Measurements from ENCODE around the gene UPB1.
"Not testable (repeated sequence)": the region's sequence is repeated elsewhere in the genome, so short reads cannot be mapped to it uniquely, and the experiment has no call there.

Gene UPB1

GRCh38 chr22:24482575-24482974, 12.6 kb upstream of the UPB1 start:
- no peak for DNase-seq (ENCODE audit: low spot score)

GRCh38 chr22:24482998-24483397, 12.1 kb upstream of the UPB1 start:
- no peak for DNase-seq (ENCODE audit: low spot score)

GRCh38 chr22:24483976-24484545, 11.1 kb upstream of the UPB1 start:
- no peak for DNase-seq (ENCODE audit: low spot score)

- DNase-seq (ENCODE audit: low spot score), result no peak
These were observed 10.0 kb upstream of the UPB1 start for GRCh38 chr22:24485170-24485569.

GRCh38 chr22:24485608-24486007, 9.5 kb upstream of the UPB1 start:
- no peak for DNase-seq (ENCODE audit: low spot score)

- no peak for DNase-seq (ENCODE audit: low spot score)
These were observed 8.6 kb upstream of the UPB1 start for GRCh38 chr22:24486501-24486921.

GRCh38 chr22:24489011-24489410, 6.1 kb upstream of the UPB1 start:
- DNase-seq (ENCODE audit: low spot score), result no peak

- DNase-seq (ENCODE audit: low spot score), result not testable (repeated sequence)
These were observed 5.7 kb upstream of the UPB1 start for GRCh38 chr22:24489434-24489833.

- DNase-seq (ENCODE audit: low spot score), result no peak
These were observed 2.7 kb upstream of the UPB1 start for GRCh38 chr22:24492391-24492790.

- DNase-seq (ENCODE audit: low spot score), result no peak
These were observed 985 bp upstream of the UPB1 start for GRCh38 chr22:24494167-24494527.

- no peak for DNase-seq (ENCODE audit: low spot score)
These were observed 188 bp downstream of the UPB1 start for GRCh38 chr22:24495365-24495675.

GRCh38 chr22:24496234-24496633, 1.1 kb downstream of the UPB1 start:
- DNase-seq (ENCODE audit: low spot score), result no peak

- DNase-seq (ENCODE audit: low spot score), result no peak
These were observed 1.5 kb downstream of the UPB1 start for GRCh38 chr22:24496661-24497060.

GRCh38 chr22:24497841-24498258, 2.7 kb downstream of the UPB1 start:
- DNase-seq (ENCODE audit: low spot score), result peak; percentile 31

- DNase-seq (ENCODE audit: low spot score), result no peak
These were observed 3.7 kb downstream of the UPB1 start for GRCh38 chr22:24498824-24499223.

- DNase-seq (ENCODE audit: low spot score), result no peak
These were observed 4.7 kb downstream of the UPB1 start for GRCh38 chr22:24499706-24500276.

- peak; percentile 64 for DNase-seq (ENCODE audit: low spot score)
These were observed 5.2 kb downstream of the UPB1 start for GRCh38 chr22:24500277-24500820.

GRCh38 chr22:24501301-24502005, 6.3 kb downstream of the UPB1 start:
- no peak for DNase-seq (ENCODE audit: low spot score)

- no peak for DNase-seq (ENCODE audit: low spot score)
These were observed 6.9 kb downstream of the UPB1 start for GRCh38 chr22:24502034-24502433.

- no peak for DNase-seq (ENCODE audit: low spot score)
These were observed 7.4 kb downstream of the UPB1 start for GRCh38 chr22:24502541-24502940.

GRCh38 chr22:24503137-24503842, 8.2 kb downstream of the UPB1 start:
- peak; percentile 88 for DNase-seq (ENCODE audit: low spot score)

- DNase-seq (ENCODE audit: low spot score), result no peak
These were observed 8.8 kb downstream of the UPB1 start for GRCh38 chr22:24503843-24504338.

GRCh38 chr22:24504540-24504939, 9.4 kb downstream of the UPB1 start:
- no peak for DNase-seq (ENCODE audit: low spot score)

Measured in NAMALWA (cell line).